GM23338 (cell line): Measurements from ENCODE around the gene AP3S1. TPM values are rescaled to one million over a fixed set of nuclear protein-coding genes. Genes with fewer than 3 reads are reported as not detected.

ENCODE experiments used
- ATAC-seq: fragments of 200-7000 bp; cut with Tn5 transposase; 3 replicates; pipeline ENCODE4 v1.9.1; 2020
- DNase-seq: peaks from one replicate; pipeline ENCODE4 v3.0.0-alpha.2; 2015; ENCODE audit warnings: low spot score
- H2AFZ ChIP-seq: fragments of 200-600 bp; sonication (generic); 2 replicates; pipeline ENCODE4 v1.8.0; 2016; ENCODE audit warnings: antibody characterized with exemption, mild to moderate bottlenecking, moderate library complexity
- H3F3A ChIP-seq: fragments of 200-600 bp; sonication (generic); replicated peaks from 2 replicates; pipeline ENCODE4 v1.8.0; 2017; ENCODE audit warnings: antibody characterized with exemption, mixed run types, low read depth
- H3K27ac ChIP-seq: fragments of 200-600 bp; sonication (generic); 2 replicates; pipeline ENCODE4 v1.6.1; 2016; ENCODE audit warnings: low read depth
- H3K27me3 ChIP-seq: fragments of 200-600 bp; sonication (generic); 2 replicates; pipeline ENCODE4 v1.8.0; 2016; ENCODE audit warnings: mild to moderate bottlenecking, mixed run types, moderate library complexity; ENCODE audit not compliant: insufficient read depth
- H3K36me3 ChIP-seq: fragments of 200-600 bp; sonication (generic); 2 replicates; pipeline ENCODE4 v1.8.0; 2016; ENCODE audit warnings: mild to moderate bottlenecking; ENCODE audit not compliant: insufficient read depth
- H3K4me1 ChIP-seq: fragments of 200-600 bp; sonication (generic); 2 replicates; pipeline ENCODE4 v1.8.0; 2016; ENCODE audit warnings: mild to moderate bottlenecking, moderate library complexity; ENCODE audit not compliant: insufficient read depth
- H3K4me2 ChIP-seq: fragments of 200-600 bp; sonication (generic); 2 replicates; pipeline ENCODE4 v1.7.1; 2017; ENCODE audit warnings: mixed run types
- H3K4me3 ChIP-seq: fragments of 200-600 bp; sonication (generic); 2 replicates; pipeline ENCODE4 v1.6.1; 2016; ENCODE audit warnings: mixed run types
- H3K79me2 ChIP-seq: fragments of 200-600 bp; sonication (generic); replicated peaks from 2 replicates; pipeline ENCODE4 v1.8.0; 2017; ENCODE audit warnings: mild to moderate bottlenecking; ENCODE audit not compliant: insufficient read depth
- H3K9me2 ChIP-seq: fragments of 200-600 bp; sonication (generic); 2 replicates; pipeline ENCODE4 v1.8.0; 2017; ENCODE audit not compliant: insufficient read depth
- H4K20me1 ChIP-seq: fragments of 200-600 bp; sonication (generic); replicated peaks from 2 replicates; pipeline ENCODE4 v1.8.0; 2017; ENCODE audit warnings: mild to moderate bottlenecking; ENCODE audit not compliant: insufficient read depth
- H3K27ac Mint-ChIP-seq: 2 replicates; pipeline ENCODE4 v1.8.0; 2020; ENCODE audit warnings: inconsistent platforms, mild to moderate bottlenecking, moderate library complexity, mixed read lengths
- H3K27me3 Mint-ChIP-seq: 3 replicates; pipeline ENCODE4 v1.8.0; 2022; ENCODE audit warnings: low read depth, mild to moderate bottlenecking, moderate library complexity, mixed read lengths, inconsistent platforms; ENCODE audit not compliant: insufficient read depth, poor library complexity
- H3K36me3 Mint-ChIP-seq: 3 replicates; pipeline ENCODE4 v1.8.0; 2021; ENCODE audit warnings: low read depth, mild to moderate bottlenecking, inconsistent platforms, moderate library complexity, mixed read lengths
- H3K4me1 Mint-ChIP-seq: 3 replicates; pipeline ENCODE4 v1.8.0; 2020; ENCODE audit warnings: mild to moderate bottlenecking, inconsistent platforms, mixed read lengths
- H3K4me3 Mint-ChIP-seq: 3 replicates; pipeline ENCODE4 v1.8.0; 2021; ENCODE audit warnings: moderate library complexity, mild to moderate bottlenecking, inconsistent platforms, mixed read lengths
- H3K9me3 Mint-ChIP-seq: 3 replicates; pipeline ENCODE4 v1.8.0; 2020; ENCODE audit warnings: moderate library complexity, mild to moderate bottlenecking, inconsistent platforms, mixed read lengths
- CREB1 ChIP-seq: fragments of 250-450 bp; sonication (Bioruptor Pico); IDR thresholded peaks from 2 replicates; pipeline ENCODE4 v1.5.0; 2020; ENCODE audit warnings: low read depth, mild to moderate bottlenecking, moderate library complexity
- CTCF ChIP-seq, 2 experiments: fragments of 200-600 bp in 1 of 2; sonication (generic) in 1 of 2; conservative IDR thresholded peaks; 2 replicates each; pipeline versions ENCODE4 v1.5.1 to v1.6.1; 2016 to 2017; ENCODE audit warnings: antibody characterized with exemption in 2 of 2, low read depth in 2 of 2, mild to moderate bottlenecking in 2 of 2, moderate library complexity in 1 of 2
- ETS1 ChIP-seq: IDR thresholded peaks from 2 replicates; pipeline ENCODE4 v1.6.1; 2016; ENCODE audit warnings: antibody characterized with exemption
- ZNF331 ChIP-seq: fragments of 250-450 bp; sonication (Bioruptor Pico); IDR thresholded peaks from 2 replicates; pipeline ENCODE4 v1.5.0; 2020; ENCODE audit warnings: low read depth, mild to moderate bottlenecking, moderate library complexity
- ZNF462 ChIP-seq: fragments of 250-450 bp; sonication (Bioruptor Pico); IDR thresholded peaks from 2 replicates; pipeline ENCODE4 v1.5.0; 2020; ENCODE audit warnings: mild to moderate bottlenecking, moderate library complexity
- polyA plus RNA-seq: library from polyadenylated mRNA; unstranded; fragments of >200 nt; fragmentation: Nextera tagmentation; extraction: Ambion mirVana; gene quantifications from 2 replicates; pipeline ENCODE4 v1.2.1, GENCODE V29; 2016
- total RNA-seq: library from RNA; depleted of rRNA; stranded (reverse); fragments of >200 nt; shearing (Covaris generic); gene quantifications from 2 replicates; pipeline ENCODE4 v1.2.3, GENCODE V29; 2014

AP3S1 gene
- total and polyA plus RNA-seq, 2 experiments from 2014 or later, result 143 to 232 TPM

DNA sequence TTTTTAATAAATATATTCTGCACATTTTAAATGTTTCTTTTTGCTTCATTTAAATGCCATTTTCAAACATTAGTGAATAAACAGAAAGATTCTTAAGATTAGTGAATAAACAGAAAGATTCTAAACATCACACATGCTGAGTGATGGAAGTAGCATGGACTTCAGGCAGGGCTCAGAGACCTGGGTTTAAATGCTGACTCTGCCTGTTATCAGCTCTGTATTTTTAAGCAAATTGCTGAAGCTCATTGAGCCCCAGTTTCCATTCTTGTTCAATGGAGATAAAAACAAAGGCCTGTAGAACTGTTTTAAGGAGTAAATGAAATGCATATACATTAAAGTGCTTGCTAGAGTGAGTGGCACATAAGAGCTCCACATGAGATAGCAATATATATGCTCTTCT lies 112.4 kb downstream of the AP3S1 start (continued):
- no peak for TF ChIP-seq ETS1

- H3K36me3 ChIP-seq, result no peaks in the 10 kb centered on the region
- H4K20me1 ChIP-seq, result no peaks in the 10 kb centered on the region
- no peak overlapping the region for H3K4me3 Mint-ChIP-seq
- H3K4me1 ChIP-seq, result peaks cover 34% of the 10 kb centered on the region
- H3K27me3 ChIP-seq, result peaks cover 36% of the 10 kb centered on the region
- H3K27ac Mint-ChIP-seq, result no peak overlapping the region
- no peaks in the 10 kb centered on the region for H3K9me2 ChIP-seq
- H3F3A ChIP-seq, result peaks cover 8% of the 10 kb centered on the region; the same call in 1 of the 2 replicates
- ATAC-seq (no peak), DNase-seq (no peak)
- no peaks in the 10 kb centered on the region for H3K9me3 Mint-ChIP-seq
- H3K79me2 ChIP-seq, result no peaks in the 10 kb centered on the region
- peaks cover 17% of the 10 kb centered on the region for H3K27me3 Mint-ChIP-seq
- peaks cover 23% of the 10 kb centered on the region for H3K4me1 Mint-ChIP-seq
- H3K27ac ChIP-seq, result no peak overlapping the region
- H3K4me3 ChIP-seq, result no peak overlapping the region
- TF ChIP-seq ZNF331 (CRISPR knock-in tag) (no peak), CTCF (conservative IDR thresholded peaks at IDR 0.05; ENCODE audit: low read depth in 2 of 2) (no peak), CREB1 (CRISPR knock-in tag) (no peak), ZNF462 (no peak)
- no peak overlapping the region for H3K4me2 ChIP-seq
- no peaks in the 10 kb centered on the region for H3K36me3 Mint-ChIP-seq
- H2AFZ ChIP-seq, result no peak overlapping the region
Observed at GRCh38 chr5:115956957-115957356, 115.2 kb downstream of the AP3S1 start.
